IPS-20b (cell line): ENCODE measurements around the gene CNTN3.

Source experiments
- H3K27ac ChIP-seq: one replicate; pipeline ENCODE4 v1.5.1; 2013; ENCODE audit warnings: low read length
- H3K27me3 ChIP-seq: 2 replicates; pipeline ENCODE4 v1.6.1; 2013; ENCODE audit warnings: mild to moderate bottlenecking, low read length, inconsistent platforms; ENCODE audit not compliant: insufficient read depth
- H3K36me3 ChIP-seq: 2 replicates; pipeline ENCODE4 v1.6.1; 2013; ENCODE audit warnings: low read depth, mild to moderate bottlenecking, inconsistent platforms, low read length, moderate library complexity; ENCODE audit not compliant: insufficient read depth
- H3K4me1 ChIP-seq: 2 replicates; pipeline ENCODE4 v1.6.1; 2013; ENCODE audit warnings: mild to moderate bottlenecking, control low read depth, inconsistent platforms, low read length, moderate library complexity; ENCODE audit not compliant: insufficient read depth
- H3K4me3 ChIP-seq: 2 replicates; pipeline ENCODE4 v1.5.1; 2013; ENCODE audit warnings: mild to moderate bottlenecking, low read length, inconsistent platforms
- H3K9ac ChIP-seq: 2 replicates; pipeline ENCODE4 v1.6.1; 2013; ENCODE audit warnings: low read depth, mild to moderate bottlenecking, inconsistent platforms, low read length, moderate library complexity
- H3K9me3 ChIP-seq: 2 replicates; pipeline ENCODE4 v1.6.1; 2013; ENCODE audit warnings: mild to moderate bottlenecking, low read depth, low read length, inconsistent platforms; ENCODE audit not compliant: insufficient read depth

The CNTN3 gene

GRCh38 chr3:74633021-74633420 is 18.6 kb upstream of the CNTN3 start:
- H3K27me3 ChIP-seq, result no peaks in the 10 kb centered on the region
- H3K27ac ChIP-seq, result no peak overlapping the region
- no peak overlapping the region for H3K4me3 ChIP-seq
- no peaks in the 10 kb centered on the region for H3K36me3 ChIP-seq
- no peaks in the 10 kb centered on the region for H3K4me1 ChIP-seq
- H3K9ac ChIP-seq, result no peak overlapping the region
- no peaks in the 10 kb centered on the region for H3K9me3 ChIP-seq

DNA sequence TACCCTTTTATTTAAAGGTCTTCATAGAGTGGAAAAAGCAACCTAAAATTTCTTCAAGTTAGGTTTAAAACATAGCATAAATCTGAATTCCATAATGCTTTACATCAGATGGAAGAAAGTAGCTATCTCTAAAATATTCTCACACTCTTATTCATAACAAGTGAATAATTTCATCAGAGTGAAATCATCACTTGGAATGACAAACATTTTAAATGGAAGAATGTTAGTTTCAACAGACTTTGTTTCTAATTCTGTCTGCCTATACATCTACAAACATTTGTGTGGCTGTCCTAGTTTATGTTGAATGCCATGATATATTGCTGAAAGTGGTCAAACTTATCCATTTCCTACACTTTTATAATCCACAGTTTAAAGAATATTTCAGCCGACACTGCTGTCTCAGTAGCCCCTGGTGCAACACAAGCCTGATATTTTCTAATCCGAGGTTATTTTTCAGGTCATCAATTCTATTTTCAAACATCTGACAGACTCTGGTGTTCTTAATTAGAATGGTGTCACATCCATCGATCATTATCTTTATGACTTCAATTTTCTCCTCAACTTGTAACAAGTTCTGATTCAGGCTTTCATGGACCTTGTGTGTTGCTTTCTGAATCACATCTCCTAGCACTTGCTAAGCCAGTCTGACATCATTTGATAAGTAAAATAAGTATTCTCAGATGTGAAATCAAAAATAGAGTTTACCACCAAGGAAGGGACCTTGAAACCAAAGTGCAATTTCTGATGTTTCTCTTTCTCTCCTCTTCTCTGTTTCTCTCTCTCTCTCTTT is 17.1 kb upstream of the CNTN3 start:
- no peaks in the 10 kb centered on the region for H3K4me1 ChIP-seq
- no peaks in the 10 kb centered on the region for H3K9me3 ChIP-seq
- no peak overlapping the region for H3K4me3 ChIP-seq
- H3K36me3 ChIP-seq, result no peaks in the 10 kb centered on the region
- no peak overlapping the region for H3K27ac ChIP-seq
- no peak overlapping the region for H3K9ac ChIP-seq
- no peaks in the 10 kb centered on the region for H3K27me3 ChIP-seq

DNA sequence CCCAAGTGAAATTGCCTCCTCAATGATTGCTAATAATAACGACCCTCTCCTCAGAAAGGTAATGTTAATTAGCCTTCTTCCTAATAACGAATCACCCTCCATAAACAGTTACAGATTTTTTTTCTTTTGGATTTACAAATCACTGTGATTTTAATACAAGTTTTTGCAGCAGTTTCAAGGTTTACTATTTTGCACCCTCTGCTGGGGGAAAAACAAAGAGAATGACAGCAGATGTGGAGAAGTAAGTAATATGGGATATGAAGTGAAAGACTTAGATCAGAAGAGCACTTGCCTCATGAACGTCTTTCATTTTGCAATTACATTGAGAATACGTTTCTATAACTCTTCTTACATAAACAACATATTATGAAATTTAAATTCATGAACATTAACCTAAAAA is 16.1 kb upstream of the CNTN3 start:
- Histone ChIP-seq H3K9ac (no peak overlapping the region), H3K9me3 (no peaks in the 10 kb centered on the region), H3K4me1 (no peaks in the 10 kb centered on the region), H3K4me3 (no peak overlapping the region), H3K36me3 (no peaks in the 10 kb centered on the region), H3K27me3 (no peaks in the 10 kb centered on the region), H3K27ac (no peak overlapping the region)

- H3K27me3 ChIP-seq, result no peaks in the 10 kb centered on the region
- no peaks in the 10 kb centered on the region; the same call in none of the 2 replicates for H3K4me1 ChIP-seq
- no peak overlapping the region for H3K27ac ChIP-seq
- H3K9ac ChIP-seq, result no peak overlapping the region
- H3K36me3 ChIP-seq, result no peaks in the 10 kb centered on the region
- no peak overlapping the region for H3K4me3 ChIP-seq
- no peaks in the 10 kb centered on the region for H3K9me3 ChIP-seq
These were observed 11.6 kb upstream of the CNTN3 start for GRCh38 chr3:74626011-74626410.

- H3K9ac ChIP-seq, result no peak overlapping the region
- no peaks in the 10 kb centered on the region; the same call in none of the 2 replicates for H3K4me1 ChIP-seq
- no peak overlapping the region for H3K4me3 ChIP-seq
- no peaks in the 10 kb centered on the region for H3K36me3 ChIP-seq
- no peak overlapping the region for H3K27ac ChIP-seq
- H3K27me3 ChIP-seq, result no peaks in the 10 kb centered on the region
- H3K9me3 ChIP-seq, result no peaks in the 10 kb centered on the region
These were observed 9.8 kb upstream of the CNTN3 start for GRCh38 chr3:74624301-74624700.

DNA sequence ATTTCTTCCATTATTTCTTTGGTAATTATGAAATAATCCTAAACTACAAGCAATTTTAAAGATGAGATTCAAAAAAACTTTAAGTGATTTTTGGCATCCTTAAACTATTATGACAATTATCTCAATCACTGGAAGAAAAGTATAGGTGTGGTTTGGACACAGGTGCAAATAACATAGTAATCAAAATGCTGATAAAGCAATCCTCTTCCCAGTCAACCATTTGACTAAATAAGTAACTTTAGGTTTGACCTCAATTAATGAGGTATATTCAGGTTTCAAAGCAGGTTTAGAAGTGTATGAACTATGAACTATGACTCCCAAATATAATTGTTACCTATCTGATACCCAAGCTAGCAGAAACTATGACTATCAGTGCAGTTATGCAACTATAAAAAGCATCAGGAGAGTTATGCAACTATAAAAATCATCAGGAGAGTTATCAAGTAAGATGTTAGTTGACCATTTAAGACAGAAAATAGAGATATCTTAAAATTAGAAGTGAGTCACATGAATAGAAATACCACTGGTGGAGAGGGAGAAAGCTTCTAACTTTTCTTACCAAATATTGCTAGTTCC is 8.9 kb upstream of the CNTN3 start:
- Histone ChIP-seq H3K36me3 (no peaks in the 10 kb centered on the region), H3K27me3 (no peaks in the 10 kb centered on the region), H3K9ac (no peak overlapping the region), H3K27ac (no peak overlapping the region), H3K4me1 (no peaks in the 10 kb centered on the region; the same call in none of the 2 replicates), H3K9me3 (no peaks in the 10 kb centered on the region), H3K4me3 (no peak overlapping the region)

GRCh38 chr3:74621581-74621980 is 7.1 kb upstream of the CNTN3 start:
- Histone ChIP-seq H3K27me3 (peaks cover 4% of the 10 kb centered on the region), H3K36me3 (no peaks in the 10 kb centered on the region), H3K27ac (no peak overlapping the region), H3K9ac (no peak overlapping the region), H3K4me3 (no peak overlapping the region), H3K9me3 (no peaks in the 10 kb centered on the region), H3K4me1 (no peaks in the 10 kb centered on the region; the same call in none of the 2 replicates)

GRCh38 chr3:74617776-74618175 is 3.3 kb upstream of the CNTN3 start:
- peaks cover 39% of the 10 kb centered on the region for H3K27me3 ChIP-seq
- H3K4me1 ChIP-seq, result peaks cover 5% of the 10 kb centered on the region; the same call in 1 of the 2 replicates
- no peaks in the 10 kb centered on the region for H3K9me3 ChIP-seq
- H3K4me3 ChIP-seq, result no peak overlapping the region
- H3K27ac ChIP-seq, result no peak overlapping the region
- H3K9ac ChIP-seq, result no peak overlapping the region
- no peaks in the 10 kb centered on the region for H3K36me3 ChIP-seq

GRCh38 chr3:74613521-74614106 is 845 bp downstream of the CNTN3 start:
- Histone ChIP-seq H3K27ac (no peak overlapping the region), H3K9ac (no peak overlapping the region), H3K4me1 (peaks cover 5% of the 10 kb centered on the region; the same call in 1 of the 2 replicates), H3K36me3 (no peaks in the 10 kb centered on the region), H3K27me3 (peaks cover 66% of the 10 kb centered on the region), H3K9me3 (no peaks in the 10 kb centered on the region), H3K4me3 (peak overlapping the region; percentile 74)

DNA sequence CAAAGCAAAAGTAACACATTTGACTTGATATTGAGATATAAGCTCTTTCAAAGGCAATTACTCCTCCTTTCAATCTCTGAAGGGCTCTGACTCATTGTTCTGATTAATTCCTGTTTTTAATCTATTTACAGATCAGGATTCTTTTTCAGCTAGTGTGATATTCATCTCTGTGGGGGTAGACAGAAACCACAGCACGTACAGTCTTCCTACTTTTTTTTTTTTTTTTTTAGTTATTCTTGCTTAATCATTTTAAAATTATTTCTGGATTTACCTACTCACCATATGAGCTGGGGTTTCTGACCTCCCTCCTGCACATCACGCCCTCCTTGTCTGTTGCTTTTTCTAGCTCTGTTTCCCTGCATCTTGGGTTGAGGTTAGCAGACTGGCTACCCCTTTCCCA is 1.4 kb downstream of the CNTN3 start:
- Histone ChIP-seq H3K9me3 (no peaks in the 10 kb centered on the region), H3K9ac (no peak overlapping the region), H3K27me3 (peaks cover 66% of the 10 kb centered on the region), H3K4me3 (no peak overlapping the region; the same call in 1 of the 2 replicates), H3K36me3 (no peaks in the 10 kb centered on the region), H3K4me1 (peaks cover 5% of the 10 kb centered on the region; the same call in 1 of the 2 replicates), H3K27ac (no peak overlapping the region)

DNA sequence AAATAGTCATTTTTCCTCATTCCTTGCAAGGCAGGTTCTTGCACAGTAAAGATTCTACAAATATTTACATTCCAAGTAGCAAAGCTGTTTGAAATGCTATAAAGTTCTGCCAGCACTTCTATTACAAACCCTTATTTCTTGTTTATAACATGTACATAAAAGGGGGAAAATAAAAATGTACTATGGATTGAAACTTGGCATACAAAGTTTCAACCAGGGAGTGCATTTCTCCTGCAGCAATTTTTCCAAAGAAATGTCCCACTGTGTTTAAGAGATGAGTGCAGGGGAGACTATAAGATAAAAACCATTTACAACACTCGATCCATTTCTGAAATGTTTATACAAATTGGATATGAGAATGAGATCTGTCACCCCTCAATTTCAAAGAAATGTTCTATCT is 3.3 kb downstream of the CNTN3 start:
- no peak overlapping the region for H3K4me3 ChIP-seq
- no peak overlapping the region for H3K27ac ChIP-seq
- H3K27me3 ChIP-seq, result peaks cover 59% of the 10 kb centered on the region
- no peak overlapping the region for H3K9ac ChIP-seq
- H3K36me3 ChIP-seq, result no peaks in the 10 kb centered on the region
- no peaks in the 10 kb centered on the region for H3K9me3 ChIP-seq
- peaks cover 5% of the 10 kb centered on the region; the same call in 1 of the 2 replicates for H3K4me1 ChIP-seq

GRCh38 chr3:74607803-74608202 is 6.7 kb downstream of the CNTN3 start:
- H3K27me3 ChIP-seq, result peaks cover 28% of the 10 kb centered on the region
- no peak overlapping the region for H3K27ac ChIP-seq
- H3K9me3 ChIP-seq, result no peaks in the 10 kb centered on the region
- no peak overlapping the region for H3K4me3 ChIP-seq
- H3K9ac ChIP-seq, result no peak overlapping the region
- H3K36me3 ChIP-seq, result no peaks in the 10 kb centered on the region
- no peaks in the 10 kb centered on the region for H3K4me1 ChIP-seq
